Hematopoietic multipotent progenitor cell treated with erythropoietin and hydrocortisone succinate and interleukin-3 and kit ligand, for 6 days (in vitro differentiated cells): ENCODE measurements around the gene BMP15.

ENCODE experiments used
- DNase-seq: peaks from one replicate; pipeline ENCODE4 v3.0.0-alpha.2; 2015

Gene BMP15

DNA sequence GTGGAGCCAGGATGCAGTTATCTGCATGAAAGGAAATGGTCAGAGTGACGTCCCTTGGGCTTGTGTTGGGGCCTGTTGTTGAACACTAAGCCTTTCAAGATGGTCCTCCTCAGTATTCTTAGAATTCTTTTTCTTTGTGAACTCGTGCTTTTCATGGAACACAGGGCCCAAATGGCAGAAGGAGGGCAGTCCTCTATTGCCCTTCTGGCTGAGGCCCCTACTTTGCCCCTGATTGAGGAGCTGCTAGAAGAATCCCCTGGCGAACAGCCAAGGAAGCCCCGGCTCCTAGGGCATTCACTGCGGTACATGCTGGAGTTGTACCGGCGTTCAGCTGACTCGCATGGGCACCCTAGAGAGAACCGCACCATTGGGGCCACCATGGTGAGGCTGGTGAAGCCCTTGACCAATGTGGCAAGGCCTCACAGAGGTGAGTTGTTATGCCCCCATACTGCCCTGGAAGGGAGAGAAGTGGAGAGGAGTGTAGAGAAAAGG lies at the start of gene BMP15:
BMP15 (plus strand) TSS at position 51 of the 492 bp plus-strand sequence; CDS start at position 100, 49 bp downstream.
- DNase-seq: no peak

DNA sequence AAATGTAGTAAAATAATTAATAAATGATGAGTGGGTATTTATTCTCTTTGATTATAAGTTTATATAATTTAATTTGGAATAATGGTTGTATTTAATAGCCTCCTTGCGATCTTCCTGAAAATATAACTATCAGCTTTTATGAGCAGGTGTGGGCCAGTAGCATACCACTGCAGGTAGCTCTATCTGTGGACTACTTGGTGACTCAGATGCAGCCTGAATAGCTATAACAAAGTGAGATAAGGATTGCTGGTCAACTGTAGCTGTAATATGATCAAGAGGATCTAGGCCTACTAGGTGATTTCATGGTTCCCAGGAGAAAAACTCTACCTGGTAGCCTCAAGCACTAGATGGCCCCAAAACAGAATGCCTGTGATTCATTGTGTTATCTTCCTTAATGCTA lies 47.1 kb upstream of the BMP15 start:
- DNase-seq: no peak

- no peak for DNase-seq
Measured at GRCh38 chrX:50865311-50865710, 45.2 kb upstream of the BMP15 start.

- DNase-seq: no peak
Measured at GRCh38 chrX:50871922-50872453, 38.5 kb upstream of the BMP15 start.

- DNase-seq: no peak
Measured at GRCh38 chrX:50874876-50875275, 35.7 kb upstream of the BMP15 start.

DNA sequence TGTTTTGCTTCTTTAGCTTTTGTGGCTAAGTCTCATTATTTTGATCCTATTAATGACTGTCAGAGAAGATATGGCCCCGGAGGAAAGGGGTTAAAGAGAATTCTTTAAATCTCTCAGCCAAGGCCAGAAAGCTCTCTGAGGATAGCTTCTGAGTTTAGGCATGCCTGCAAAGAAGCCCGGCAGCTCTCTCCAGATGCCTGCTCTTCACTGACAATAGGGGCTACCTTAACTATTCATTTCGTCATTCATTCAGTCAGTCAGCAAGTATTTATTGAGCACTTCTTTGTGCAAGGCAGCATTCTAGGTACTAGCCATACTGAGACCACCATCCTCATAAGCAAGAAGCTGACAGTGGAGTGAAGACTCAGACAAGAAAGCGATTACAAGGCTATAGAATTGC lies 34.0 kb upstream of the BMP15 start:
- no peak for DNase-seq

DNA sequence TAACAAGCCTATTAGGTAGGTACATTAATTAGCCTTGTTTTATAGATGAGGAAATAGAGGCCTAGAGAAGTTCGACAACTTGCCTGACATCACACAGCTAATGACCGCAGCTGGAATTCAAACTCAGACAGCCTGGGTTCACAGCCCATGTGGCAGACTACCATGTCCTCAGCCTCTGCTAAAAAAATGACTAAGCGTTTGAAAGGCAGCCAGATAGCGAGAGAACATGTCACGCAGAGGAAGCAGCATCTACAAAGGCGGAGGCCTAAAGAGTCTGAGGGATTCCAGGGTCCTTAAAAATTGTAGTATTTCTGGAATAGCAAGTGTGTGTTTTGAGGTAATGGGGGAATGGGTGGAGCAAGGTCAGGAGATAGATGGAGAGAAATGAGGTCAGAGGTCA lies 33.2 kb upstream of the BMP15 start:
- no peak for DNase-seq

GRCh38 chrX:50881028-50881427 lies 29.5 kb upstream of the BMP15 start:
- DNase-seq: no peak

- DNase-seq: no peak
Measured at GRCh38 chrX:50888884-50889283, 21.7 kb upstream of the BMP15 start.

GRCh38 chrX:50889582-50889981 lies 21.0 kb upstream of the BMP15 start:
- no peak for DNase-seq

- no peak for DNase-seq
Measured at GRCh38 chrX:50893047-50893446, 17.5 kb upstream of the BMP15 start.

- no peak for DNase-seq
Measured at GRCh38 chrX:50893466-50893865, 17.1 kb upstream of the BMP15 start.

- DNase-seq: peak; percentile 51
Measured at GRCh38 chrX:50905334-50905733, 5.2 kb upstream of the BMP15 start.

GRCh38 chrX:50913520-50913919 lies 3.0 kb downstream of the BMP15 start:
- DNase-seq: no peak

GRCh38 chrX:50920132-50920531 lies 9.6 kb downstream of the BMP15 start:
- no peak for DNase-seq

- no peak for DNase-seq
Measured at GRCh38 chrX:50927127-50927526, 16.6 kb downstream of the BMP15 start.

DNA sequence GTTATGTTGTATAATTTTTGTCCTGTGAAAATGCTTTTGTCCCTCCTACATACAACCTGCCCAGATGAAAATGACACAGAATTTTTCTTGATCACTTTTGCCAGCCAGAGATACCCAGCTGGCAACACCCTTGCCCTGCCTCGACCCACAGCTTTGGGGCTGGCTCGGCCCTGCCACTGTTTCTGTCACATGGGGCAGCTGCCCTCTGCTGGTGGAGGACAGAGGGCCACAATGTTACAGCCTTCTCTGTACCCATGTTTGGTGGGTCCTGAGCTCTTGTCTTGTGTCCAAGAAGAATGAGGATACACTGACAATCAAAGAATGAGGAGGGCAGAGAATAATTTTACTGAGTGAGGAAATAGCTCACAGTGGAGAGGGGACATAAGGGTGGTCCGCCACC lies 31.1 kb downstream of the BMP15 start:
- peak; percentile 9 for DNase-seq

GRCh38 chrX:50942471-50942870 lies 31.9 kb downstream of the BMP15 start:
- DNase-seq: no peak

- no peak for DNase-seq
Measured at GRCh38 chrX:50952406-50952805, 41.9 kb downstream of the BMP15 start.

DNA sequence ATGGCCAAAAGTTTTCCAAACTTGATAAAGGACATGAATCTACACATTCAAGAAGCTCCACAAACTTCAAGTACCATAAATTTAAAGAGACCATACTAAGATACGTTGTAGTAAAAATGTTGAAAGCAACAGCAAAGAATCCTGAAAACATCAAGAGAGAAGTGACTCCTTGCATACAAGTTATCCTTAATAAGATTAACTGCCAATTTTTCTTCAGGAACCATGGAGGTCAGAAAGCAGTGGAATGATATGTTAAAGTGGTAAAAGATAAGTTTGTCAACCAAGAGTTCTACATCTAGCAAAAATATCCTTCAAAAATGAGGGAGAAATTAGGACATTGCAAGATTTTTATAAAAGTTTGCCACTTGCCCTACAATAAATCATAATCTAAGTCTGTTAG lies 43.3 kb downstream of the BMP15 start:
- no peak for DNase-seq

- DNase-seq: no peak
Measured at GRCh38 chrX:50962156-50962555, 51.6 kb downstream of the BMP15 start.

DNA sequence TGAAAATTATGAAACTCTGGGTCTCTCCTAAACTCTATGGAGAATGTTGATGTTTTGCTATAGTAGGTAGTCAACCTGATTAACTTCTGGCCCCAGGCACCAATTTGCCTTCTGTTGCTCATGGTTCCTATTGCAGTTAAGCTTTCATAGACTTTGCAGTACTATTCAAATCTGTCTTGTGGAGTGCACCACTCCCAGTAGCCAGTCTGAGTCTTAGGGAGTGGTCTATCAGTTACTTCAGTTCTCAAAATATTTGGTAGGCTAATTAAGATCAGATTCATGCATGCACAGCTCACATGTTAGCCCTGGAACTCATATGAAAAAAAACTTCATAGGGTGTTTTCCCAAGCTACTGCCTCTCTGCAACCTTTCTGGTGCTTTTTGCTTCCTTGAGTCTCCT lies 53.3 kb downstream of the BMP15 start:
- DNase-seq: no peak
